Measurements from ENCODE around the gene TTC34. TPM values are rescaled to one million over a fixed set of nuclear protein-coding genes. Genes with fewer than 3 reads are reported as not detected.

Gene TTC34
- total RNA-seq, 1 donor from 2014 or later: 3.6 TPM

DNA sequence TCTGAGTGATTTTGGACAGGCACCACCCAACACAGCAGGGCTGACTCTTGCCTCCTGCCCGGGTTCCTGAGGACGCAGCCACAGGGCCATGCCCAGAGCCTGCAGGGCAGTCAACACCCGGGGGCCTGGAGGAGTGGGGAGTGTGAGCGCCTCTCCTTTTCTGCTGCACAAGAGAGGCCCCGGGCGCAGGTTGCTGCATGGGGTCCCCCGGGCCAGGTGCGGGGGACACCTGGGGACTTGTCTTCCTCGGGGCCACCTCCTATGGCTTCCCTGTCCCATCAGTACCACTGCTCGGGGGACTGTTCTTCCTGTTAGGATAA, 6.9 kb upstream of the TTC34 start:
- Mint-ChIP-seq H3K36me3 (peaks cover 7% of the 10 kb centered on the region), H3K9me3 (peaks cover 15% of the 10 kb centered on the region), H3K4me1 (no peaks in the 10 kb centered on the region), H3K27ac (no peak overlapping the region), H3K4me3 (no peak overlapping the region), H3K27me3 (ENCODE audit: low read depth) (no peaks in the 10 kb centered on the region)
- DNase-seq (ENCODE audit: low spot score in 2 of 2, unreplicated experiment in 2 of 2): no peak
- TF ChIP-seq, protein P1, sequence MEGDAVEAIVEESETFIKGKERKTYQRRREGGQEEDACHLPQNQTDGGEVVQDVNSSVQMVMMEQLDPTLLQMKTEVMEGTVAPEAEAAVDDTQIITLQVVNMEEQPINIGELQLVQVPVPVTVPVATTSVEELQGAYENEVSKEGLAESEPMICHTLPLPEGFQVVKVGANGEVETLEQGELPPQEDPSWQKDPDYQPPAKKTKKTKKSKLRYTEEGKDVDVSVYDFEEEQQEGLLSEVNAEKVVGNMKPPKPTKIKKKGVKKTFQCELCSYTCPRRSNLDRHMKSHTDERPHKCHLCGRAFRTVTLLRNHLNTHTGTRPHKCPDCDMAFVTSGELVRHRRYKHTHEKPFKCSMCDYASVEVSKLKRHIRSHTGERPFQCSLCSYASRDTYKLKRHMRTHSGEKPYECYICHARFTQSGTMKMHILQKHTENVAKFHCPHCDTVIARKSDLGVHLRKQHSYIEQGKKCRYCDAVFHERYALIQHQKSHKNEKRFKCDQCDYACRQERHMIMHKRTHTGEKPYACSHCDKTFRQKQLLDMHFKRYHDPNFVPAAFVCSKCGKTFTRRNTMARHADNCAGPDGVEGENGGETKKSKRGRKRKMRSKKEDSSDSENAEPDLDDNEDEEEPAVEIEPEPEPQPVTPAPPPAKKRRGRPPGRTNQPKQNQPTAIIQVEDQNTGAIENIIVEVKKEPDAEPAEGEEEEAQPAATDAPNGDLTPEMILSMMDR (IDR thresholded peaks at IDR 0.05; ENCODE audit: unreplicated experiment): no peak

DNA sequence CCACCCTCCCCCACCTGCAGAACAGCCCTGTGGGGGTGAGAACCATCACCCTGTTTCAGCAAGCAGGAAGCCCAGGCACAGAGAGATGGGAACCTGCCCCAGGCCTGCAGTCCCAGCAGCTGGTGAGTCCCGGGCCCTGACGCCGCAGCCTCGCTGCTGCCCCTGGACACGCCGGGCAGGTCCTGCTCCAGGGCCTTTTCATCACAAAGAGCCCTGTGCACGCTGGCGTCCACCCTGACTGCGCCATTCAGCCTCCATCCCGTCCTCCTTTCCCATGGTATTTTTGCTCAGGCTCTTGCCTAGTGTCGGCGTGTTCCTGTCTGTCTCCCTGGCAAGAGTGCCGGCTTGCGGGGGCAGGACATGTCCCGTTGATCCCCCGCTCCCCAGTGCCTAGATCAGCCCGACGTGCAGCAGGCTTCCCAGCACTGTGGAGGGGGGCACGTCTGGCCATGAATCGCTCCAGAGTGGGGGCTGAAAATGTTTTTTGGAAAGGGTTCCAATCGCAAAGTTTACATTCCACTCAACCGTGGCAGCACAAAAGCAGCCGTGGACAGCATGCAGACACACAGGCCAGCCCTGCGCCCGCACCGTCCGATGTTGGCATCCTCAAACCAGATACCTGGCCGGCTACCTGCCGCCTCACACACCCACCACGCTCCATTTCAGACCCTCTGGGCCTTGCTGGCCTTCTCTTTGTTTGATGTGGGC, 6.3 kb upstream of the TTC34 start:
- peaks cover 15% of the 10 kb centered on the region for H3K9me3 Mint-ChIP-seq
- no peak overlapping the region for H3K27ac Mint-ChIP-seq
- no peak for DNase-seq (ENCODE audit: low spot score in 2 of 2, unreplicated experiment in 2 of 2)
- no peak overlapping the region for H3K4me3 Mint-ChIP-seq
- no peaks in the 10 kb centered on the region for H3K4me1 Mint-ChIP-seq
- H3K27me3 Mint-ChIP-seq (ENCODE audit: low read depth): no peaks in the 10 kb centered on the region
- H3K36me3 Mint-ChIP-seq: peaks cover 7% of the 10 kb centered on the region
- TF ChIP-seq, protein P1 (IDR thresholded peaks at IDR 0.05; ENCODE audit: unreplicated experiment): no peak

DNA sequence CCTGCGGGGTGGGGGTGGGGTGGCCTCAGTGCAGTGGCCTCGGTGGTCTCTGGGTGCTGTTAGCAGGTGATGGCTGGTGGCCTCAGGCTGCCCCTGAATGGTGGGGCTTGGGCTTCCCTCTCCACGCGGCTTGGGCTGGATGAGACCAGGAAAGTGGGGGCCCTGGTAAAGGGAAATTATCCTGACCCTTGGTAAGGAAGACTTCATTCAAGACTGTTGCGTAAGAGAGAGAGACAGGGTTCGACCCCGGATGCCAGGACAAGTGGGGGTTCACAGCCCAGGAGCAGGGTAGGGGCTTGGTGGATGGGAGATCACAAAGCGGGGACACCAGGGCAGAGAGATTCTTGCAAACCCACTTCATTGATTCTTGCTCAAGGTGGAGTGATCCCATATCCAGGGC, 5.5 kb upstream of the TTC34 start:
- TF ChIP-seq, protein P1 (IDR thresholded peaks at IDR 0.05; ENCODE audit: unreplicated experiment): no peak

DNA sequence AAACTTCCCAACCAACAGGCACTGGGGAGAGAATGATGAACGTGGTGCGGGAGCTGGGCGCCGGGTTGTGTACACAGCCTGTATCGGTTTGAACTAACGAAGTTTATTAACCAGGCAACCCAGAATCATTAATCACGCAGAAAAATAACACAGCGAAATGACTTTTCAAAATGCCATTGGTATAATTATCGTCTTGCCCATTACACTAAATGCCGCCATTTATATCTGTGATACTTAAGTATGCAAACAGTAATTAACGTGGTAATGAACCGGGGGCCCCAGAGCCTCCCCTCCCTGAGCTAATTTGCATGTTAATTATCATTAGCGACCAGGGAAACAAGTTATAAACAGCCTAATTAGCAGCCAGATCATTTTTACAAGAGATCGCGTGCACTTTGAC, 5.1 kb upstream of the TTC34 start:
- no peak for DNase-seq (ENCODE audit: low spot score in 2 of 2, unreplicated experiment in 2 of 2)
- Mint-ChIP-seq H3K4me1 (no peaks in the 10 kb centered on the region), H3K36me3 (peaks cover 4% of the 10 kb centered on the region), H3K4me3 (no peak overlapping the region), H3K9me3 (peaks cover 9% of the 10 kb centered on the region), H3K27ac (no peak overlapping the region), H3K27me3 (ENCODE audit: low read depth) (no peaks in the 10 kb centered on the region)
- TF ChIP-seq, protein P1 (IDR thresholded peaks at IDR 0.05; ENCODE audit: unreplicated experiment): no peak

More for the DNA sequence above, 5.5 kb upstream of the TTC34 start:
- Mint-ChIP-seq H3K36me3 (peaks cover 4% of the 10 kb centered on the region), H3K9me3 (peaks cover 9% of the 10 kb centered on the region), H3K4me1 (no peaks in the 10 kb centered on the region), H3K4me3 (no peak overlapping the region), H3K27ac (no peak overlapping the region), H3K27me3 (ENCODE audit: low read depth) (no peaks in the 10 kb centered on the region)
- no peak for DNase-seq (ENCODE audit: low spot score in 2 of 2, unreplicated experiment in 2 of 2)

DNA sequence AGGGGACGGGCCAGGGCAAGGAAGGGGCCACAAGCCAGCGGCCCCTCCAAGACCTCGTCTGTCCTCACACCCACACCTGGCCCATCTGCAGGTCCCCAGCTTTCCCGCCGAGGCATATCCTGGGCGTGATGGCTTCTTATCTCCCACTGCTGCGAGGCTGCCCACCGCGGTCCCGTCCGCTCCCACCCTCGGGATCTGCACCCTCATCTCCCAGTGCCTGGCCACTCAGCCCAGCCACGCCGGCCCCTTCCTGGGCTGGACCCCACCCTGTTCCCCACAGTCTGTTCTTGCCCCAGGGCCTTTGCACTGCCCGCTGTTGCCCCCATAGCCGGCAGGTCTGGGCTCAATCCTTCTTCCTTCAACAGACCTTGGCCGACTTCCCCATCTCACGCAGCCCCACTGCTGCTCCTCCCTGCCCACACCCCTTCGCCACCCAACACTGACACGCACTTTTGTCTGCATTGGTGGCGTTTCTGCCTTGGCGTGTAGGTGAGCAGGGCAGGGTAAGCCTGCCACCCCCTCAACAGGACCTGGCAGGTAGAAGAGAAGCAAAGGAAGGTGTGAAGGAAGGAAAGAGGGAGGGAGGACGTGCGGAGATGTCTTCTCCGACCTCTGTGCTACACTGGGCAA, 4.4 kb upstream of the TTC34 start:
- Mint-ChIP-seq H3K4me1 (no peaks in the 10 kb centered on the region), H3K9me3 (peaks cover 7% of the 10 kb centered on the region), H3K4me3 (no peak overlapping the region), H3K36me3 (peaks cover 4% of the 10 kb centered on the region), H3K27ac (no peak overlapping the region), H3K27me3 (ENCODE audit: low read depth) (no peaks in the 10 kb centered on the region)
- no peak for DNase-seq (ENCODE audit: low spot score in 2 of 2, unreplicated experiment in 2 of 2)
- TF ChIP-seq, protein P1 (IDR thresholded peaks at IDR 0.05; ENCODE audit: unreplicated experiment): no peak

Measured in mesothelial cell of epicardium (in vitro differentiated cells).